Chondrocyte (in vitro differentiated cells): Measurements from ENCODE around the gene TCERG1L. TPM values are rescaled to one million over a fixed set of nuclear protein-coding genes. Genes with fewer than 3 reads are reported as not detected.

ENCODE experiments used
- DNase-seq: peaks from one replicate; pipeline ENCODE4 v3.0.0; 2021; ENCODE audit warnings: mixed read lengths, low spot score
- H3K27ac Mint-ChIP-seq: one replicate; pipeline ENCODE4 v1.8.0; 2021; ENCODE audit warnings: mild to moderate bottlenecking, moderate library complexity, mixed read lengths; ENCODE audit not compliant: unreplicated experiment
- H3K27me3 Mint-ChIP-seq: 2 replicates; pipeline ENCODE4 v1.8.0; 2021; ENCODE audit warnings: low read depth, mixed read lengths
- H3K36me3 Mint-ChIP-seq: 2 replicates; pipeline ENCODE4 v1.8.0; 2021; ENCODE audit warnings: low read depth, mixed read lengths
- H3K4me1 Mint-ChIP-seq: 2 replicates; pipeline ENCODE4 v1.8.0; 2021; ENCODE audit warnings: low read depth, mild to moderate bottlenecking, mixed read lengths
- H3K4me3 Mint-ChIP-seq: one replicate; pipeline ENCODE4 v1.8.0; 2021; ENCODE audit warnings: mild to moderate bottlenecking, moderate library complexity, mixed read lengths; ENCODE audit not compliant: unreplicated experiment
- H3K9me3 Mint-ChIP-seq: 2 replicates; pipeline ENCODE4 v1.8.0; 2021; ENCODE audit warnings: low read depth, mixed read lengths
- CTCF ChIP-seq: fragments of 200-600 bp; sonication (generic); IDR thresholded peaks from 2 replicates; pipeline ENCODE4 v1.5.0; 2021; ENCODE audit warnings: antibody characterized with exemption, mild to moderate bottlenecking, moderate library complexity
- long read RNA-seq: library from polyadenylated mRNA; stranded (forward); transcript quantifications from one replicate; pipeline ENCODE4 v2.0.0, GENCODE V29; 2021
- total RNA-seq: library from RNA; stranded (reverse); gene quantifications from 3 replicates; pipeline ENCODE4 v1.2.1, GENCODE V29; 2021

The TCERG1L gene
- not detected in 3 replicates for total RNA-seq
- long read RNA-seq, result 0 reads

- DNase-seq, result no peak
- Mint-ChIP-seq H3K36me3 (no peaks in the 10 kb centered on the region), H3K27me3 (peaks cover 43% of the 10 kb centered on the region), H3K9me3 (no peaks in the 10 kb centered on the region), H3K27ac (no peak within 1 kb of the TSS), H3K4me3 (no peak within 1 kb of the TSS), H3K4me1 (peaks cover 6% of the 10 kb centered on the region)
- TF ChIP-seq CTCF, result no peak
These were observed at the start of gene TCERG1L for GRCh38 chr10:131311661-131312477. Gene TCERG1L (minus strand): TSS chr10:131311721. CDS start chr10:131311635, 86 bp downstream.

- TF ChIP-seq CTCF, result no peak
- Mint-ChIP-seq H3K36me3 (no peaks in the 10 kb centered on the region), H3K27ac (no peak overlapping the region), H3K4me3 (no peak overlapping the region), H3K27me3 (no peaks in the 10 kb centered on the region), H3K9me3 (peaks cover 50% of the 10 kb centered on the region), H3K4me1 (no peaks in the 10 kb centered on the region)
- no peak for DNase-seq
These were observed 47.4 kb upstream of the TCERG1L start for GRCh38 chr10:131358741-131359442.

GRCh38 chr10:131356442-131356841 lies 44.9 kb upstream of the TCERG1L start:
- TF ChIP-seq CTCF, result no peak
- H3K27me3 Mint-ChIP-seq, result no peaks in the 10 kb centered on the region
- no peaks in the 10 kb centered on the region for H3K36me3 Mint-ChIP-seq
- H3K9me3 Mint-ChIP-seq, result peaks cover 45% of the 10 kb centered on the region
- no peaks in the 10 kb centered on the region for H3K4me1 Mint-ChIP-seq
- no peak for DNase-seq
- no peak overlapping the region for H3K27ac Mint-ChIP-seq
- no peak overlapping the region for H3K4me3 Mint-ChIP-seq

- Mint-ChIP-seq H3K9me3 (peaks cover 46% of the 10 kb centered on the region), H3K27ac (no peak overlapping the region)
These were observed 44.4 kb upstream of the TCERG1L start for GRCh38 chr10:131355881-131356280.

More at GRCh38 chr10:131355881-131356280, 44.4 kb upstream of the TCERG1L start:
- no peaks in the 10 kb centered on the region for H3K27me3 Mint-ChIP-seq
- no peaks in the 10 kb centered on the region for H3K4me1 Mint-ChIP-seq
- no peak for DNase-seq
- no peaks in the 10 kb centered on the region for H3K36me3 Mint-ChIP-seq
- no peak overlapping the region for H3K4me3 Mint-ChIP-seq
- TF ChIP-seq CTCF, result no peak
